ENCODE data around the gene MTCP1. TPM values are rescaled to one million over a fixed set of nuclear protein-coding genes. Genes with fewer than 3 reads are reported as not detected.

MTCP1 gene
- 10 to 100 TPM; 24.5 TPM for total RNA-seq

GRCh38 chrX:155070975-155071693 lies at the start of gene MTCP1, which contains the start of the genes BRCC3 and CMC4:
Gene MTCP1, minus strand, starts transcription at chrX:155071136. Its CDS starts 5,126 bp downstream, at chrX:155066010.
Gene BRCC3, plus strand, starts transcription at chrX:155071508. Its CDS starts 20 bp downstream, at chrX:155071528.
Gene CMC4, minus strand, starts transcription at chrX:155071136. Its CDS starts 7,113 bp downstream, at chrX:155064023.
- POLR2A ChIA-PET, result interaction anchor here (1.0 kb wide), 1 partner anchor 14 kb away, joined by 3 read pairs; no protein-coding TSS in a partner anchor
- H3K4me3 Mint-ChIP-seq, result peak within 1 kb of the TSS; percentile 94
- peak; percentile 93 for ATAC-seq (ENCODE audit: low read depth)
- H3K4me1 Mint-ChIP-seq, result peaks cover 36% of the 10 kb centered on the region
- H3K27ac Mint-ChIP-seq, result peak within 1 kb of the TSS; percentile 92
- no peaks in the 10 kb centered on the region for H3K27me3 Mint-ChIP-seq
- peaks cover 11% of the 10 kb centered on the region for H3K36me3 Mint-ChIP-seq
- no peaks in the 10 kb centered on the region for H3K9me3 Mint-ChIP-seq
- DNase-seq, result peak; percentile 84

GRCh38 chrX:155115174-155115819 lies 44.4 kb upstream of the MTCP1 start:
- DNase-seq, result no peak
- Mint-ChIP-seq H3K36me3 (peaks cover 39% of the 10 kb centered on the region), H3K9me3 (no peaks in the 10 kb centered on the region), H3K4me3 (no peak overlapping the region), H3K4me1 (no peaks in the 10 kb centered on the region), H3K27me3 (no peaks in the 10 kb centered on the region), H3K27ac (no peak overlapping the region)
- POLR2A ChIA-PET, result no interaction called here
- ATAC-seq (ENCODE audit: low read depth), result no peak

DNA sequence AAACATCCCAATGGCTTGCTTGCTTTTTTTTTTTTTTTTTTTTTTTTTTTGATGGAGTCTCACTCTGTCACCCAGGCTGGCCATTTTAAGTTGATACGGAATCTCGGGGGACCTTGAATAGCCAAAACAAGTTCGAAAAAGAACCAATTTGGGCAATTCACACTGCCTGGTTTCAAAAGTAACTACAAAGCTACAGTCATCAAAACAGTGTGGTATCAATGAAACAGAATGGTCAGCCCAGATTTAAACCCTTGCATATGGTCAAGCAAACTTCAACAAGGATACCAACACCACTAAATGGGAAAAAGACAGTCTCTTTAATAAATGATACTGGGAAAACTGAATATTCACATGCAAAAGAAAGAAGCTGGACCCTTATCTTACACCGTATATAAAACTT lies 42.2 kb upstream of the MTCP1 start:
- H3K4me1 Mint-ChIP-seq, result no peaks in the 10 kb centered on the region
- no peak for ATAC-seq (ENCODE audit: low read depth)
- peaks cover 34% of the 10 kb centered on the region for H3K36me3 Mint-ChIP-seq

DNA sequence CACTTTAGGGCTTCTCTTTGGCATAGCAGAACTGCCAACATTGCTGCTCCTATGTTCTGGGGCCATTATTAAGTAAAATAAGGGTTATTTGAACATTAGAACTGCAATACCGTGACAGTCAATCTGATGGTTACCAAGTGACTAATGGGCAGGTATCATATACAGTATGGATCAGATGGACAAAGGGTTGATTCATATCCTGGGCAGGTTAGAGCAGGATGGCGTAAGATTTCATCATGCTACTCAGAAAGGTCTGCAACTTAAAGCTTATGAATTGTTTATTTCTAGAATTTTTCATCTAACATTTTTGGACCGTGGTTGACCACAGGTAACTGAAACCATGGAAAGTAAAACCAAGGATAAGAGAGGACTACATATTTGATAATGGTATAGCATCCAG lies 41.2 kb upstream of the MTCP1 start:
- ATAC-seq (ENCODE audit: low read depth), result no peak
- Mint-ChIP-seq H3K27ac (no peak overlapping the region), H3K36me3 (peaks cover 40% of the 10 kb centered on the region), H3K4me1 (no peaks in the 10 kb centered on the region), H3K9me3 (no peaks in the 10 kb centered on the region), H3K27me3 (no peaks in the 10 kb centered on the region), H3K4me3 (no peak overlapping the region)
- POLR2A ChIA-PET, result no interaction called here
- no peak for DNase-seq

More for the DNA sequence above, 42.2 kb upstream of the MTCP1 start:
- no peak for DNase-seq
- H3K27ac Mint-ChIP-seq, result no peak overlapping the region
- POLR2A ChIA-PET, result interaction anchor here (0.7 kb wide), 1 partner anchor 464 kb away, joined by 5 read pairs; no protein-coding TSS in a partner anchor
- H3K4me3 Mint-ChIP-seq, result no peak overlapping the region
- H3K9me3 Mint-ChIP-seq, result no peaks in the 10 kb centered on the region
- H3K27me3 Mint-ChIP-seq, result no peaks in the 10 kb centered on the region

DNA sequence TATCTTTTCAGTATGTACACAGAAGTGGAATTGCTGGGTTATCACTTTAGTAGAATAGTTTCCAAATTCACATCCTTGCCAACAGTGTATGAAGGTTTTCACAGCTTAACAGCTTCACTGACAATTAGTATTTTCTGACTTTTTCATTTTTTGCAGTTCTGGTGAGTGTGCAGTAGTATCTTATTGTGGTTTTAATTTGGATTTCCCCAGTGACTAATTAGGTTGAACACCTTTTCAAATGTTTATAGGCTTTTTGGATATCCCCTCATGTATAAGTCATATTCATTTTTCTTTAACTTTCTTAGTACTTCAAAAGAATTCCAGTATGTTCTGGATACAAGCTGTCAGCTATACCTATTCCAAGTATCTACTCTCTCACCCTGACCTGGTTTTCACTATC lies 37.5 kb upstream of the MTCP1 start:
- Mint-ChIP-seq H3K4me1 (no peaks in the 10 kb centered on the region), H3K9me3 (no peaks in the 10 kb centered on the region), H3K36me3 (peaks cover 30% of the 10 kb centered on the region), H3K27me3 (no peaks in the 10 kb centered on the region), H3K27ac (no peak overlapping the region), H3K4me3 (no peak overlapping the region)
- POLR2A ChIA-PET, result no interaction called here
- no peak for ATAC-seq (ENCODE audit: low read depth)
- no peak for DNase-seq

GRCh38 chrX:155105919-155106318 lies 35.0 kb upstream of the MTCP1 start:
- no peak overlapping the region for H3K27ac Mint-ChIP-seq
- H3K9me3 Mint-ChIP-seq, result no peaks in the 10 kb centered on the region
- ATAC-seq (ENCODE audit: low read depth) (no peak), DNase-seq (no peak)
- POLR2A ChIA-PET, result no interaction called here
- peaks cover 20% of the 10 kb centered on the region for H3K36me3 Mint-ChIP-seq
- no peaks in the 10 kb centered on the region for H3K4me1 Mint-ChIP-seq
- H3K4me3 Mint-ChIP-seq, result no peak overlapping the region
- H3K27me3 Mint-ChIP-seq, result no peaks in the 10 kb centered on the region

GRCh38 chrX:155094468-155095061 lies 23.6 kb upstream of the MTCP1 start:
- Mint-ChIP-seq H3K4me3 (no peak overlapping the region), H3K27me3 (no peaks in the 10 kb centered on the region), H3K9me3 (no peaks in the 10 kb centered on the region), H3K4me1 (peaks cover 2% of the 10 kb centered on the region), H3K27ac (no peak overlapping the region), H3K36me3 (peaks cover 2% of the 10 kb centered on the region)
- POLR2A ChIA-PET, result no interaction called here
- ATAC-seq (ENCODE audit: low read depth) (peak; percentile 52), DNase-seq (no peak)

DNA sequence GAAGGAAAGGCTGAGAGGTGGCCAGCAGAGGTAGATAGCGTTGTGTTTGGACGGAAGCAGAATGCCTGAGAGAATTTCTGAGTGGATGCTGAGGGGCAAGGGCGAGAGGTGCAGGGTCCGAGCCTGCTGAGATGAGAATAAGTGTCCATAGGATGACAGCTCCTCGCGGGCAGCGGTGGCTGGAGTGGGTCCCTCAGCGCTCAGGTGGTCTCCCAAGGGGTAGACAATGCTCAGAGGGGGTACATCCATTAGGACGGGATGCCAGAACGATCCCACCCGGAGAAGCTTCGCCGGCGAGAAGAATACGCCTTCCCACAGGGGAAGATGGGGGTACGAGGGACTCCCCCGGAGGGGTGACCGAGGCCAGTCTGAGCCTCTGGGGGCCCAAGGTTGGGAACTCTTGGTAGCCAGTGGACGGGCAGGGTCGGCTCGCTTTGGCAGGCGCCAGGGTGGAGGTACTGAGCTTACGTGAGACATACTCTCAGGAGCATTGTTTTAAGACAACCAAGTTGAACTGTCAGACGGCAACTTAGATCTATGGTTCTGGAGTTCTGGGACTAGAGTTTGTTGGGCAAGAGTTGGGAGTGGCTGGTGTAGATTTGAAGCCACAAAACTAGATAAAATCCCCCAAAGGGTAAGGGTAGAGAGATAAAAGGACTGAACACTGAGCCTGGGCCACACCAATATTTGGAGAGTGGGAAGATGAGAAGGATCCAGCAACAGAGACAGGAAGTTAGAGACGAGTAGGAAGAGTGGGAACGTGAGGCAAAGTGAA lies 16.2 kb upstream of the MTCP1 start:
- Mint-ChIP-seq H3K27me3 (no peaks in the 10 kb centered on the region), H3K4me1 (peaks cover 4% of the 10 kb centered on the region), H3K27ac (peak overlapping the region; percentile 17), H3K36me3 (peaks cover 9% of the 10 kb centered on the region), H3K9me3 (no peaks in the 10 kb centered on the region), H3K4me3 (no peak overlapping the region)
- DNase-seq (no peak), ATAC-seq (ENCODE audit: low read depth) (no peak)
- POLR2A ChIA-PET, result no interaction called here

DNA sequence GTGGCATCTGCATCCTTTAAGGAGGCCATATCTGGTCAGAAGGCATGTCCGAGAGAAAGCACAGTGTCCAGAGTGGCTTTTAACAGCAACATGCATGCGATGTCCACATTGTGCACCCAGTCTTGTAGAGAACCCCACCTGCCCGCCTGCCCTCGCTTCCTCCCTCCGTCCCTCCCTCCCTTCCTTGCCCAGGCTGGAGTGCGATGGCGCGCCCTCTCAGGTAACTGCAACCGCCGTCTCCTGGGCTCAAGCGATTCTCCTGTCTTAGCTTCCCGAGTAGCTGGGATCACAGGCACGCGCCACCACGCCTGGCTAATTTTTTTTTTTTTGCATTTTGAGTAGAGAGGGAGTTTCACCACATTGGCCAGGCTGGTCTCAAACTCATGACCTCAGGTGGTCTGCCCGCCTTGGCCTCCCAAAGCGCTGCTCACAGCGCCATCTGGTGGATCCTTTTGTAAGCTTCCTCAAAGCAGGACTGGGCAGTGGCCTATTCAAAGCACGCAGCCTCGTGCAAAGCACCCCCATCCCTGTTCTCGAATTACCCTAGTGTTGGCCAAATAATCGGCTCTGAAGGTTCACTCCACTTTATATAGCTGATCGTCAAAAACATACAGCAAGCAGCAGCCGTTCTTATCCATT lies 15.4 kb upstream of the MTCP1 start:
- Mint-ChIP-seq H3K9me3 (no peaks in the 10 kb centered on the region), H3K27me3 (no peaks in the 10 kb centered on the region), H3K27ac (no peak overlapping the region), H3K4me1 (peaks cover 4% of the 10 kb centered on the region), H3K36me3 (peaks cover 13% of the 10 kb centered on the region), H3K4me3 (no peak overlapping the region)
- DNase-seq (peak; percentile 32), ATAC-seq (ENCODE audit: low read depth) (peak; percentile 36)
- POLR2A ChIA-PET, result interaction anchor here (0.6 kb wide), 1 partner anchor 60 kb away, joined by 3 read pairs; the partner anchor contains the start of gene FUNDC2

- Mint-ChIP-seq H3K27me3 (no peaks in the 10 kb centered on the region), H3K36me3 (peaks cover 11% of the 10 kb centered on the region), H3K27ac (peak overlapping the region; percentile 92), H3K4me3 (peak overlapping the region; percentile 94), H3K9me3 (no peaks in the 10 kb centered on the region), H3K4me1 (peaks cover 35% of the 10 kb centered on the region)
- POLR2A ChIA-PET, result interaction anchor here (1.0 kb wide), 1 partner anchor 15 kb away, joined by 3 read pairs; no protein-coding TSS in a partner anchor
- DNase-seq (no peak), ATAC-seq (ENCODE audit: low read depth) (no peak)
These were observed 851 bp upstream of the MTCP1 start for GRCh38 chrX:155071694-155072280.

DNA sequence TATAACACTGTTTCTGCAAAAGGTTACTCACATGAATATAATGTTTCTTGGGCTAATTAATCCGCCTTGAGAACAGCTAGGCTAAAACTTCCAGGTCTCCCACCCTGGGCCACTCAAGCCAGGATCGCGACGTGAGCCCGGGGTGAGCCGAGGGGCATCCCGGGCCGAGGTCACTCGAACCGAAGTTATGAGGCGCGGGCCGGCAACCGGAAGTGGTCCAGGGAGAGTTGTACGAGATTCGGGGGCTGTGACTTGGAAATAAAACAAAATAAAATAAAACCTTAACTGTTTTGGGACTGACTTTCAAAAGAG lies 317 bp downstream of the MTCP1 start:
- peak overlapping the region; percentile 91 for H3K4me3 Mint-ChIP-seq
- no peaks in the 10 kb centered on the region for H3K27me3 Mint-ChIP-seq
- H3K9me3 Mint-ChIP-seq, result no peaks in the 10 kb centered on the region
- POLR2A ChIA-PET, result interaction anchor here (0.7 kb wide), 1 partner anchor 11 kb away, joined by 3 read pairs; no protein-coding TSS in a partner anchor
- ATAC-seq (ENCODE audit: low read depth) (peak; percentile 8), DNase-seq (no peak)
- H3K36me3 Mint-ChIP-seq, result peaks cover 11% of the 10 kb centered on the region
- H3K27ac Mint-ChIP-seq, result peak overlapping the region; percentile 80
- H3K4me1 Mint-ChIP-seq, result peaks cover 37% of the 10 kb centered on the region

DNA sequence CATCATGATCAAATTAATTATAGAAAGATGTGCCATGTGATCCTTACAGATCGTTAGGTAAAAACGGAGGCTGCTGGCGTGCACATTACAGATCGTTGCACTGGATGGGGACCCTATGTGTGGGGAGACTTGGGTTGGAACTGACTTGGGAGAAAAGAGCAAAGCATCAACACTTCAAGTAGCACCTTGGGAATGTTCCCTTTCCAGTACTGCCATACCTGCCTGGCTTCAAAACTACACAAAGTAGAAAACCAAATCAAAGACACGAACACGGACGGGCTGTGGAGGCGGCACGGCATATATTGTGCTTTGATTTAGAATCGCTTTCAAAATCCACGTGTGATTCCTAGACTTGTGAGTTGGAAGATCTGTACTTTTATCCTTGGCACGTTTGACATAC lies 898 bp downstream of the MTCP1 start:
- peak overlapping the region; percentile 91 for H3K4me3 Mint-ChIP-seq
- POLR2A ChIA-PET, result interaction anchor here (0.7 kb wide), 1 partner anchor 11 kb away, joined by 3 read pairs; no protein-coding TSS in a partner anchor
- peaks cover 5% of the 10 kb centered on the region for H3K36me3 Mint-ChIP-seq
- peaks cover 34% of the 10 kb centered on the region for H3K4me1 Mint-ChIP-seq
- no peaks in the 10 kb centered on the region for H3K27me3 Mint-ChIP-seq
- no peak for ATAC-seq (ENCODE audit: low read depth)
- no peak for DNase-seq
- no peaks in the 10 kb centered on the region for H3K9me3 Mint-ChIP-seq
- H3K27ac Mint-ChIP-seq, result peak overlapping the region; percentile 80
